HG03108 (cell line): ENCODE results near the gene C5orf46.

Source experiments
- ATAC-seq: cut with Tn5 transposase; IDR thresholded peaks from one replicate; pipeline ENCODE4 v1.9.1; 2021; ENCODE audit warnings: moderate library complexity; ENCODE audit not compliant: unreplicated experiment

C5orf46 gene

GRCh38 chr5:147859962-147860640 lies 46.2 kb downstream of the C5orf46 start:
- no peak for ATAC-seq

DNA sequence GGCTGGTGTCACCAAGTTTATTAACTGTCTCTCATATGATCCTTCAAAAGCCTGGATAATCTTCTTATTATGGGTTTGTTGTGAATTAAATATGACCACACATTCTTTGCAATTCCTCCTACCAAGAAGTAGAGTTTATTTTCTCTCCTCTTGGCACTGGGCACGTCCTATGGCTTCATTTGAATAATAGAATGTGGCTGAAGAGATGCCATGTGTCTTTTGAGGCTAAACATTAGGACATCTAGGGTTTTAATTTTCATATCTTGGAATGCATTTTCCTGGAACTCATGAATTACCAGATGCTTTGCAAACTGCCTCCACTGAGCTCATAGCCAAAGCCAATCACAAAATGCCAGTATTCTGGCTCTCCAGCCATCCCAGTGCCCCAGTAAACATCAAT lies 47.8 kb downstream of the C5orf46 start:
- ATAC-seq, result no peak

DNA sequence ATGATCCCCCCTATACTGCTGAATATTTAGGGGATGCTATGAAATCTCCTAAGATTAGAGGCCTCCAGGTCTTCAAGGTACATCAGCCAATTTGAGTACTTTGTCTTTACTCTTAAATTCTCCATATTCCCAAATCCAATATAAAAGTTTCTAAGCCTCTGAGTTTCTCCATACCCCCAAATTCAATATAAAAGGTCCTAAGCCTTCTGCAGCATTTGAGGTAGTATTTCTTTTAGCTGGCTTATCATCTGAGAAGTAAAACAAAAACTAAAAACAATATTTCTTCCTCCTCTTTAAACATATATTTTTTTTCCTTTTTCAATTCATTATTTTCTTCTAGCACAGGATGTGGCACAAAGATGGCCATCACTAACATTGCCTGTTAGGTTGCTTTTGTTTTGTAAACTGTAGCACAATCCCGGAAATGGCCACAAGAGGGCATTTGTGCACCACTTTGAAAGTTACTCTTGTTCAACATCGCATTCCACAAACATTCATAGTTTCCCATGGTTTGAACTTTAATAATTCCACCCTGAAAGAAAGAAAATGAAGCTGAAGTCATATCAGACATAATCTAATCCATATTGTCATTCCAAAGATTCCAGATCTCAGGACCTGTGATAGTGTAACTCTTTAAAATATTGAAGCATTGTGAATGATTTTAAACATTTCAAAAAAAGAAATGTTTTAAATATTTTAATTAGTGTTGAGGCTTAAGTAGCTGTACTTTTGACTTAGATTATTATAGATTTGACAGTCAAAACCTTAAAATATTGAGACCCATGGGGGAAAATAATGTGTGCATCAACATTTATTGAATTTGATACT lies 48.8 kb downstream of the C5orf46 start:
- peak; percentile 74 for ATAC-seq

DNA sequence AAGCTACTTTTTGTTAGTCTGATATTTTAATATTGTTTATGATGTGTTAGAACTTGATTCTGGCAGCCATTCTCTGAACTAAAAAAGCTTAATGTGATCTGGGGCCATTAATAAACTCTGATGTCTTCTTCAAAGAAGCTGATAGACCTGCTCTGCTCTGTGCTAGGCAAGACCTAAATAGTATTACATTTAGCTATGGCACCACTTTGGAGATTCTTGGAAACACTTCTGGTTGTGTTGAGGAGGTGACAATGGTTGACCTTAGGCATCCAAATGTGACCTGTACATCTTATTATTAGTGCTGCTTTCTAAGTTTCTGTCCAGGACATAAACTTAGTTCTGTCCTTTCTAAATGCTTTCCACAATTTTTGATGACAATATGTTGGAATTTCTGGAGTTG lies 49.5 kb downstream of the C5orf46 start:
- ATAC-seq, result no peak

DNA sequence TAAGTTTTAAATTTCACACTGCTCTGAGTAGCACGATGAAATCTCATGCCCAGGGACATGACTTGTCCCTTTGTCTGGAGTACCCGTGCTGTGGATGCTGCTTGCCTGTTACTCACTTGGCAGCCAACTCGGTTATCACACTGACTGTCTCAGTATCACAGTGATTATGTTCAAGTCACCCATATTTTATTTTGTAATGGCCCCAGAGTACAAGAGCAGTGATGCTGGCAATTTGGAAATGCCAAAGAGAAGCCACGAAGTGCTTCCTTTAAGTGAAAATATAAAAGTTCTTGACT lies 50.6 kb downstream of the C5orf46 start:
- ATAC-seq, result no peak

DNA sequence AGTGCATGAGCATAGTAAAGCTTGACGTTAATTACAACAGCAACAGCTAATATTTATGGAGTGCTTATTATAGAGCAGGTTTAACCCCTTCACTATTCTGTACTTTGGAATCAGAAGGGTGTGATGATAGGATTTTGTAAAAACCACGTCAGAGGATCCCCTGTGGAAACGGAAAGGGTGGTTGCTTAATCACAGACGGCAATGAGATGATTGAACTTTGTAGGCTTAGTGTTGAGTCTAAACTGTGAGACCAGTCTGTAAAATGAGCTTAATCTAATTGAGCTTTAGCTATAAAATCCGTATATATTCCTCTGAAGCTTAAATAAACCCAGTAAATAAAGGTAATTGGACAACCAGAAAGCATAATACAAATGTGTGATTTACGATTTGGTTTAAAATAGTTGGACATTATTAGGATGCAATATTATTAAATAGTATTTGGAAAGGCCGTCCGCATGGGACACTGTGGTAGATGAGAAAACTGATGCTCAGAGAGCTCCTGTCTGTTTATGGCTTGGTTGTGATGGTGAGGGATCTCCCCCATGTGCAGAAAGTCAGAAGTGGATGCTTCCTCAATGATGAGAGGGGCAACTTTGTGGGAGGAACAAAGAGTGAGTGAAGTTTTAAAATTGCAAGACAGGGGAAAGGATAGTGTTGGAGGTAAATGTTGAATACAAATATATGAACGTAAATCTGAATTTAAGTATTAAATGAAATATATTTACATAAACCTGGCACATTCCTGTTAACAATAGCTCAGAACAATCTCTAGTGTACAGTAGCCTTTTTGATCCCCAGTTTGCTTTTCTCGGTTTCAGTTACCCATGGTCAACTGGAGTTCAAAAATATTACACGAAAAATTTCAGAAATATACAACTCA lies 51.2 kb downstream of the C5orf46 start:
- no peak for ATAC-seq

DNA sequence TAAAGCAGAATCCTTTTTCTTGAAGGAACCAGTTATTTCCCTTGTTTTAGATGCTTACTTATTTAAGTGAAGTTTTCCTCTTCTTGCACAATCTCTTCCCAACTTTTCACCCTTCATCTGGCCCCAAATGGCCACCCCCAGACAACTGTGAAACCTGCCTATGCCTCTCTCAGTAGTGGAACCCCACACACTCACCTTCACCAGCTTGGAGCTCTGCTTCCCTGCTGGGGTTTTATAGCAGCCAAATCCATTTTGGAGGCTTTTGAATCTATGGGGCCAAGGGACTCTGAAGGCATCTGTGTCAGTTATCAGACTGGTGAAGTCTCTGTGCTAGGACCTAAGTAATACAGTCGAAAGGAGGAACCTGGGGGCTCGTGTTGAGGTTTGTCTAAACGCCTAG lies 52.0 kb downstream of the C5orf46 start:
- no peak for ATAC-seq

- no peak for ATAC-seq
These were observed 52.9 kb downstream of the C5orf46 start for GRCh38 chr5:147853372-147853987.

- ATAC-seq, result no peak
These were observed 54.0 kb downstream of the C5orf46 start for GRCh38 chr5:147852365-147852764.

DNA sequence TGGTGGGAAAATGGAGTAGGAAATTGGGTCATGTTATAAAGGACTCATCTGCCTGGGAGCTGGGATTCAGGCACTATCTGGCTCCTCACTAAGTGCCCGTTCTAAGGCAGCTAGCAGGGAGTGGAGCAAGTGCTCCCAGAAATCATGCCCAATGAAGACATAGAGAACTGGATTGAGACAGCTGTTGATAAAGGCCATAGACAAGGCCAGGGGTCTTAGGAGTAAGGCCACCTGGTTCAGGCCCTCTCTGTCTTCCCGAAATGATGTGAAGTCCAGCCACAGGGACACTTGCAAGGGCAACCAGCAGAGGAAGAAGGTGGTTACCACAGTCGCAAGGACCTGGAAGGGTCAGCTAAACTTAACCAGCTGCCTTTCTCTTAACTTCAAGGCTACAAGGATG lies 54.8 kb downstream of the C5orf46 start:
- ATAC-seq, result no peak

GRCh38 chr5:147849226-147849625 lies 57.1 kb downstream of the C5orf46 start:
- ATAC-seq, result no peak

GRCh38 chr5:147845618-147846017 lies 60.7 kb downstream of the C5orf46 start:
- no peak for ATAC-seq

DNA sequence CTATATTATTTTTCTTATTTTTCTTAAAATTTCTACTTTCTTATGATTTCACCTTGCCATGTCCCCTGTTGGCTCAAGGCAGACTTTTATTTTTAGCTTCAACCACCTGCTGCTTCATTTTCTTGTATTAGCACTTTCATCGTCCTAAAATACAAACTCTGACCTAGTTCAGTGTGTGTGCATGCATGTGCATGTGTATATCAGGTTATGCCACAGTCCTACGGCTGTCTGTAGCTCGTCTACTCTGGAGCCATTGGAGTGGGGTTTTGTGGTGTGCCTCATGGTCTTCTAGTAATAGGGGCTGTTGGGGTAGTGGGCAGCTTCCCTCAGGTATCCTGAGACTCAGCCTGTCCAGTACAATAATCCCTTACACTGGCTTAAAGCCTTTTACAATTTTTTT lies 61.5 kb downstream of the C5orf46 start:
- no peak for ATAC-seq

DNA sequence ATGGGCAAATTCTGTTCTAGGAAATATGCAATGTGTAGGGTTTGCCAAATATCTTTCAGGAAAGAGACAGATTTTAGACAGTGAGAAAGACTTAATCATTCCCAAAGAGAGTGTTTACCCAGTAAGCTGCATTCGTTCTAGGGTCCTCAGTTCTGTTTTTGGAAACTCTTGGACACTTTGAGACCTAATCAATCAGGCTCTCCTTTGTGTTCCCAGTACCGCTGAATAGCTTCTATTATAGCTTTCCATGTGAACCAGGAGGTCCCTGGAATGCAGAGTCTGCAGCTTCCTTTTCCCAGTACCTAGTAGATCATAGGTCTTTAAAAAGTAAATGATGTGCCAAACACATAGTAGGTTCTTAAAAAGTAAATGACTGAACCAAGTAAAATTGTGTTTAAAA lies 63.5 kb downstream of the C5orf46 start:
- ATAC-seq, result no peak
